HG03432 (cell line): ENCODE data around the gene DGKG.

Experiments
- ATAC-seq: cut with Tn5 transposase; IDR thresholded peaks from one replicate; pipeline ENCODE4 v1.9.1; 2021; ENCODE audit warnings: mild to moderate bottlenecking, moderate library complexity; ENCODE audit not compliant: unreplicated experiment

DGKG gene

GRCh38 chr3:186361762-186362536, at the start of gene DGKG:
Gene DGKG (minus strand): TSS chr3:186362234. CDS start chr3:186320459, 41,775 bp downstream.
- ATAC-seq = peak; percentile 79

- no peak for ATAC-seq
Observed at GRCh38 chr3:186411089-186411488, 49.1 kb upstream of the DGKG start.

- ATAC-seq = no peak
Observed at GRCh38 chr3:186406669-186407635, 44.9 kb upstream of the DGKG start.

- no peak for ATAC-seq
Observed at GRCh38 chr3:186401556-186401955, 39.5 kb upstream of the DGKG start.

- ATAC-seq = no peak
Observed at GRCh38 chr3:186400662-186401061, 38.6 kb upstream of the DGKG start.

GRCh38 chr3:186400026-186400425, 38.0 kb upstream of the DGKG start:
- ATAC-seq = no peak

GRCh38 chr3:186394566-186395217, 32.7 kb upstream of the DGKG start:
- ATAC-seq = no peak

GRCh38 chr3:186386883-186387560, 25.0 kb upstream of the DGKG start:
- no peak for ATAC-seq

GRCh38 chr3:186385856-186386602, 24.0 kb upstream of the DGKG start:
- ATAC-seq = no peak

GRCh38 chr3:186383026-186383993, 21.3 kb upstream of the DGKG start:
- ATAC-seq = no peak

GRCh38 chr3:186382217-186382885, 20.3 kb upstream of the DGKG start:
- no peak for ATAC-seq

- ATAC-seq = no peak
Observed at GRCh38 chr3:186381424-186382216, 19.6 kb upstream of the DGKG start.

- ATAC-seq = no peak
Observed at GRCh38 chr3:186380622-186381380, 18.8 kb upstream of the DGKG start.

- no peak for ATAC-seq
Observed at GRCh38 chr3:186375443-186375842, 13.4 kb upstream of the DGKG start.

- no peak for ATAC-seq
Observed at GRCh38 chr3:186374376-186374775, 12.3 kb upstream of the DGKG start.

- no peak for ATAC-seq
Observed at GRCh38 chr3:186369217-186369616, 7.2 kb upstream of the DGKG start.

- ATAC-seq = no peak
Observed at GRCh38 chr3:186368717-186369116, 6.7 kb upstream of the DGKG start.
